SK-N-SH (cell line): Measurements from ENCODE around the gene DMD.

Experiments used
- CHD2 ChIP-seq: fragments of 150-350 bp; IDR thresholded peaks from 2 replicates; pipeline ENCODE4 v1.6.1; 2018; ENCODE audit warnings: low read length; ENCODE audit not compliant: partially characterized antibody
- CTCF ChIP-seq: fragments of 200-600 bp; sonication (generic); IDR thresholded peaks from 2 replicates; pipeline ENCODE4 v1.6.1; 2017; ENCODE audit warnings: antibody characterized with exemption, mild to moderate bottlenecking, moderate library complexity
- FOSL2 ChIP-seq: IDR thresholded peaks from 2 replicates; pipeline ENCODE4 v1.4.0; 2012; ENCODE audit warnings: low read depth, mild to moderate bottlenecking, moderate library complexity, borderline replicate concordance
- GABPA ChIP-seq: IDR thresholded peaks from 2 replicates; pipeline ENCODE4 v1.4.0; 2012; ENCODE audit warnings: low read depth, mild to moderate bottlenecking
- POLR2AphosphoS5 ChIP-seq: IDR thresholded peaks from 2 replicates; pipeline ENCODE4 v1.6.1; 2012; ENCODE audit warnings: low read depth, low read length
- RCOR1 ChIP-seq: fragments of 150-350 bp; IDR thresholded peaks from 2 replicates; pipeline ENCODE4 v1.6.1; 2017; ENCODE audit warnings: antibody characterized with exemption, low read length
- REST ChIP-seq: IDR thresholded peaks from 2 replicates; pipeline ENCODE4 v1.6.1; 2012; ENCODE audit warnings: mild to moderate bottlenecking, low read depth, low read length, moderate library complexity
- SIN3A ChIP-seq: IDR thresholded peaks from 2 replicates; pipeline ENCODE4 v1.6.1; 2012; ENCODE audit warnings: low read depth, mild to moderate bottlenecking, low read length, moderate library complexity, borderline replicate concordance
- YY1 ChIP-seq: IDR thresholded peaks from 2 replicates; pipeline ENCODE4 v1.4.0; 2012; ENCODE audit warnings: low read depth, mild to moderate bottlenecking

GRCh38 chrX:31747411-31747810 lies 1463.9 kb downstream of the DMD start:
- TF ChIP-seq REST = no peak
- no peak for TF ChIP-seq CTCF
- no peak for TF ChIP-seq SIN3A
- TF ChIP-seq FOSL2 = no peak
- no peak for TF ChIP-seq POLR2AphosphoS5
- TF ChIP-seq GABPA = no peak
- no peak for TF ChIP-seq YY1
- TF ChIP-seq RCOR1 = no peak
- no peak for TF ChIP-seq CHD2
